KOPT-K1 (cell line): Measurements from ENCODE around the gene HMOX2.

Source experiments
- H3K27ac ChIP-seq: fragments of 200-600 bp; sonication (generic); 2 replicates; pipeline ENCODE4 v1.5.1; 2016; ENCODE audit warnings: antibody characterized with exemption, mild to moderate bottlenecking, low read depth, low read length; ENCODE audit not compliant: poor library complexity, severe bottlenecking
- H3K36me3 ChIP-seq: fragments of 200-600 bp; sonication (generic); 2 replicates; pipeline ENCODE4 v1.5.1; 2017; ENCODE audit warnings: antibody characterized with exemption, mild to moderate bottlenecking, low read length, moderate library complexity; ENCODE audit not compliant: insufficient read depth
- H3K9me3 ChIP-seq: fragments of 200-600 bp; sonication (generic); 2 replicates; pipeline ENCODE4 v1.5.1; 2017; ENCODE audit warnings: antibody characterized with exemption, low read length, mild to moderate bottlenecking; ENCODE audit not compliant: insufficient read depth, poor library complexity, severe bottlenecking

The HMOX2 gene

GRCh38 chr16:4537376-4538343, 61.5 kb downstream of the HMOX2 start:
- H3K27ac ChIP-seq = no peak overlapping the region
- H3K36me3 ChIP-seq = no peaks in the 10 kb centered on the region
- peaks cover 16% of the 10 kb centered on the region for H3K9me3 ChIP-seq

DNA sequence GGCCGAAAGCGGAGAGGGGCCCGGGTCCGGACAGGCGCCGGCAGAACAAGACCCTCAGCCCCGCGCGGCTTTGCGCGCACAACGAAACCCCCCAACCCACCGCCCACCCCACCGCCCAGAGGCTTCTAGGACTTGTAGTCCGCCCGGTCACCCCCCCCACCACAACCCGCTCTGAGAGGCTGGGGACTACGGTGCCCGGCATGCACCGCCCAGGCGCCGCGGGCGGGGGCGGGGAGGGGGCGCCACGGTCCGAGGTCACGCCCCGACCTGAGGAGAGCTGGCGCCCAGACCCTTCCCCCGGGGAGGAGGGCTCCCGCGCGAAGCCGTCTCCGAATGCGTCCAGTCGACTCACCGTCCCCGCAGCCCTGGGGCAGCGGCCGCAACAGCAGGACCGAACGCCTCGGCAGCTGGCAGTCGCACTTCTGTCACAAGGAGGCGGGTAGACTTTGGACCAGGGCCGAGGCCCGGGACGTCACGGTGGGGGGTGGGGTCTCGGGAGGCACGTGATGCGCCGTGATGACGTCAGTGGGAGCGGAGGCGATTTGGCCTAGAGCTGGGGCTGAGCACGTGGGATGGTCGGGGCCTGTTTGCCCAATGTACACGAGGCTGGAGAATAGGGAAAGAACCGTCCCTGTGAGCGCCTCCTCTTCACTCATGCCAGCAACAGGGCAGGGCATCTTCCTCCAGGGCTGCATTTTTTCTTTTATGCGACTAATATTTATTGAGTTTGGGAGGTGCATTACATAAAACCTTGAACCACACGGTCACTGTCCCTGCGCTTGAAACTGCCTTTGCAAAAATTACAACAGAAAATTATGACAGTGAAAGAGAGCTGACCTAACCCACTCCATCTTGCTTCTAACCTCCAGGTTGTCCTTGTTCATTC, 62.4 kb downstream of the HMOX2 start, which contains the start of gene CDIP1:
Gene CDIP1, minus strand, starts transcription at position 424 of the 886 bp plus-strand sequence. CDS start 24,643 bp downstream, outside the sequence.
- H3K27ac ChIP-seq = peak within 1 kb of the TSS; percentile 28

GRCh38 chr16:4539716-4540284, 63.6 kb downstream of the HMOX2 start:
- Histone ChIP-seq H3K27ac (no peak overlapping the region), H3K9me3 (peaks cover 16% of the 10 kb centered on the region), H3K36me3 (no peaks in the 10 kb centered on the region)

More for the DNA sequence above, 62.4 kb downstream of the HMOX2 start, which contains the start of gene CDIP1:
- Histone ChIP-seq H3K36me3 (no peaks in the 10 kb centered on the region), H3K9me3 (peaks cover 16% of the 10 kb centered on the region)

DNA sequence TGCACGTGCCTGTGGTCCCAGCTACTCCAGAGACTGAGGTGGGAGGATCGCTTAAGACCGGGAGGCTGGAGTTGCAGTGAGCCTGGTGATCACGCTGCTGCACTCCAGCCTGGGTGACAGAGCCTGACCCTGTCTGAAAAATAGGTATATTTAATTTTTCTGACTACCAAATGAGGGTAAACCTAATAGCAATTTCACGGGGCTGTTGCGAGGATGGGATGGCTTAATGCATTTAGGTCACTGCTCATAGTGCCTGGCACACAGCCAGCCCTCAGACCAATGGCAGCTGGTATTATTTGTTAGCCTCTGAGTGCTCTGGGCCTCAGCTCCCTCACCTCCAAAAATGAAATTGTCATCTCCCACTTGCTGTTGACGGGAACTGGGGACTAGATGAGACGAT, 68.3 kb downstream of the HMOX2 start:
- no peak overlapping the region for H3K27ac ChIP-seq
- H3K36me3 ChIP-seq = no peaks in the 10 kb centered on the region
- peaks cover 10% of the 10 kb centered on the region for H3K9me3 ChIP-seq

DNA sequence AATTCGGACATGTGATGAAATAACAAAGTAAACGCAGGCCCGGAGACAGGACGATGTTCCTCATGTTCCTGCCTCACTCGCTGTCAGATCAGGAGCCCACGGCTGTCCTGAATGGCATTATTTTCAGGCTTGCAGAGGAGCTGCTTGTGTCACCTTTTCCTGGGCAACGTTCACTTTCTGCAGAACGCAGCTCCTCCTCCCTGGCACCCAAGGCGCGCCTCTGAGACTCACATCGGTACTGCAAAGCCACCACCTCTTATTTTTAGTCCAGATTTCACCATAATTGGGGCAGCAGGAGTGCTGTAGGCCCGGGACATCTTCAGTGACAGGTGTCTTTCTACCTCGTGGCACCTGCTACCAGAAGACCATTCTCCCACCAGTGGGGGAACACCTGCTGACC, 71.9 kb downstream of the HMOX2 start:
- Histone ChIP-seq H3K27ac (no peak overlapping the region), H3K36me3 (no peaks in the 10 kb centered on the region), H3K9me3 (no peaks in the 10 kb centered on the region)

- Histone ChIP-seq H3K36me3 (no peaks in the 10 kb centered on the region), H3K27ac (no peak overlapping the region), H3K9me3 (no peaks in the 10 kb centered on the region)
These were observed 74.4 kb downstream of the HMOX2 start for GRCh38 chr16:4550591-4550990.

DNA sequence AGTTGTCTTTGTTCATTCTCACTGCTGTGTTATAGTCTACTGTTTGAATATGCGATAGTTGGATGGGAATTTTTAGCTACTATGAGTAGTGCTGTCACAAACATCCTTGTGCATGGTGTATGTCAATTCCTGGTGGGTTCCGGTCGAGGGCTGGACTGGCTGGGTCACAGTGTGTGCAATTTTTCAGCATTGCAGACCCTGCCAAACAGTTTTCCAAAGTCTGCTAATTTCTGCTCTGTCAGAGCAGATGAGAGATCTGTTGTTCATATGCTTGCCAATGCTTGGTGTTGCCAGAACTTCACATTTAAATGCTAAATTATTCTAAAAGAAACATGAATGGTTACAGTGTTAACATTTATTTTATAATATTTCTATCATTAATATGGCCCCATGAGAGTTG, 76.3 kb downstream of the HMOX2 start:
- no peaks in the 10 kb centered on the region for H3K9me3 ChIP-seq
- H3K27ac ChIP-seq = no peak overlapping the region
- H3K36me3 ChIP-seq = no peaks in the 10 kb centered on the region

DNA sequence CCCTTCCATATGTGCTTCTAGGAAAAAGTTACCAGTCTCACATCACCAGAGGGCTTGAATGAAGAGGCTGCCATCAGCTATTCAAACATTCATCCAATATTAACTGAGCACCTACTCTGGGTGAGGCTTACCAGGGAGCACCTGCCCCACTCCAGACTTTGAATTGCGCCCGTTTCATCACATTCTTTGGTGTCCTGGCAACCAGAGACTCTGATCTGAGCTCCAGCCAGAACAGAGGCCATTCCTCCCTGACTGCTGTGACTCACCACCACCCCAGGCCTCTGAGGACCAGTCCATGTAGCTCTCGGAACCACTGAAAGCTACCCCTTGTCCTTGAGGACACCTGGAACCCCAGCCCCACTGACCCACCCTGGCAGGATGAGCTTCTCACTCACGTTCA, 79.9 kb downstream of the HMOX2 start, which contains the start of gene C16orf96:
Gene C16orf96, plus strand, starts transcription at position 229 of the 400 bp plus-strand sequence. Its CDS starts 150 bp downstream, at position 379.
- Histone ChIP-seq H3K36me3 (no peaks in the 10 kb centered on the region), H3K27ac (no peak within 1 kb of the TSS), H3K9me3 (no peaks in the 10 kb centered on the region)

DNA sequence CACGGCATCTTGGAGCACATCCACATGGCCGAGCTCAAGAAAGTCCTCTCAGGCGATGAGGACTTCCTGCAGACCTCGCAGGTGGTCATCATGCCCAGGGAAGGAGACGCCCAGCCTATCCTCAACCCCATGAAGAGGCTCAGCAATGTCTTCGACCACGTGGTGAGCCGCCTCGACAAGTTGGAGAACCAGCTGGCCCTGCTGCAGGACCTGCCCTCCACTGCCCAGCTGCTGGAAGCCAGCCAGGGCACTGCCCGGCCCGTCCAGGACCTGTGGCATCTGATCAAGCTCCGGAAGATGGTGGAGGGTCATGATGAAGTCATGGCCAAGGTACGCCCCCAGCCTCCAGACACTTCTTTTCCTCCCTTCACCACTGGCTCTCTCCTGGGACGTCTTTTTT, 80.4 kb downstream of the HMOX2 start:
- Histone ChIP-seq H3K36me3 (no peaks in the 10 kb centered on the region), H3K9me3 (no peaks in the 10 kb centered on the region), H3K27ac (no peak overlapping the region)

GRCh38 chr16:4557973-4558372, 81.8 kb downstream of the HMOX2 start:
- Histone ChIP-seq H3K9me3 (no peaks in the 10 kb centered on the region), H3K36me3 (no peaks in the 10 kb centered on the region), H3K27ac (no peak overlapping the region)
